Measurements from ENCODE around the gene LYRM4.

DNA sequence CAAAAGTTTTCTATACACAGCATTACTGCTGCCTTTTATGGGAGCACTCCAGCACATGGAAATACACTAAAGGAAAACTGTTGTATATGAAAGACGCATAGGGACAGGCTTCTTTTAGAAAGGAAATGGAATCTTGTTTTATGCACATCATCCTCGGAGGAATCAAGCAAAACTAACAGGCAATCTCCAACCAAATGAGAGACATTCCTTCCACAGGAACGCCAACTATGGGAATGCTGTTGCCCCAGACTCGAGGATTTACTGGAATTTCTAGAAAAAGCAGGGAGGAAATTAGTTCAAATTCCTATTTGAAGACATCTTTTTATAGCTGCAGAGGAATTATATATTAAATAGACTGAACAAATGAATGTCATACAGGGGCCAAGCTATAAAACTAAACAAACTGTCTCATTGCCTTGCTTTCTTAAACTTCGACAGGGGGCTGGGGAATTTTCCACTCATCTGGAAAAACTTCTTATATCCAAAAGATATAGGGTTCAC is 52.2 kb downstream of the LYRM4 start:
- TF ChIP-seq, protein P1, sequence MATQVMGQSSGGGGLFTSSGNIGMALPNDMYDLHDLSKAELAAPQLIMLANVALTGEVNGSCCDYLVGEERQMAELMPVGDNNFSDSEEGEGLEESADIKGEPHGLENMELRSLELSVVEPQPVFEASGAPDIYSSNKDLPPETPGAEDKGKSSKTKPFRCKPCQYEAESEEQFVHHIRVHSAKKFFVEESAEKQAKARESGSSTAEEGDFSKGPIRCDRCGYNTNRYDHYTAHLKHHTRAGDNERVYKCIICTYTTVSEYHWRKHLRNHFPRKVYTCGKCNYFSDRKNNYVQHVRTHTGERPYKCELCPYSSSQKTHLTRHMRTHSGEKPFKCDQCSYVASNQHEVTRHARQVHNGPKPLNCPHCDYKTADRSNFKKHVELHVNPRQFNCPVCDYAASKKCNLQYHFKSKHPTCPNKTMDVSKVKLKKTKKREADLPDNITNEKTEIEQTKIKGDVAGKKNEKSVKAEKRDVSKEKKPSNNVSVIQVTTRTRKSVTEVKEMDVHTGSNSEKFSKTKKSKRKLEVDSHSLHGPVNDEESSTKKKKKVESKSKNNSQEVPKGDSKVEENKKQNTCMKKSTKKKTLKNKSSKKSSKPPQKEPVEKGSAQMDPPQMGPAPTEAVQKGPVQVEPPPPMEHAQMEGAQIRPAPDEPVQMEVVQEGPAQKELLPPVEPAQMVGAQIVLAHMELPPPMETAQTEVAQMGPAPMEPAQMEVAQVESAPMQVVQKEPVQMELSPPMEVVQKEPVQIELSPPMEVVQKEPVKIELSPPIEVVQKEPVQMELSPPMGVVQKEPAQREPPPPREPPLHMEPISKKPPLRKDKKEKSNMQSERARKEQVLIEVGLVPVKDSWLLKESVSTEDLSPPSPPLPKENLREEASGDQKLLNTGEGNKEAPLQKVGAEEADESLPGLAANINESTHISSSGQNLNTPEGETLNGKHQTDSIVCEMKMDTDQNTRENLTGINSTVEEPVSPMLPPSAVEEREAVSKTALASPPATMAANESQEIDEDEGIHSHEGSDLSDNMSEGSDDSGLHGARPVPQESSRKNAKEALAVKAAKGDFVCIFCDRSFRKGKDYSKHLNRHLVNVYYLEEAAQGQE (IDR thresholded peaks at IDR 0.05; ENCODE audit: insufficient replicate concordance, low read depth) = no peak
- TF ChIP-seq, protein P2, sequence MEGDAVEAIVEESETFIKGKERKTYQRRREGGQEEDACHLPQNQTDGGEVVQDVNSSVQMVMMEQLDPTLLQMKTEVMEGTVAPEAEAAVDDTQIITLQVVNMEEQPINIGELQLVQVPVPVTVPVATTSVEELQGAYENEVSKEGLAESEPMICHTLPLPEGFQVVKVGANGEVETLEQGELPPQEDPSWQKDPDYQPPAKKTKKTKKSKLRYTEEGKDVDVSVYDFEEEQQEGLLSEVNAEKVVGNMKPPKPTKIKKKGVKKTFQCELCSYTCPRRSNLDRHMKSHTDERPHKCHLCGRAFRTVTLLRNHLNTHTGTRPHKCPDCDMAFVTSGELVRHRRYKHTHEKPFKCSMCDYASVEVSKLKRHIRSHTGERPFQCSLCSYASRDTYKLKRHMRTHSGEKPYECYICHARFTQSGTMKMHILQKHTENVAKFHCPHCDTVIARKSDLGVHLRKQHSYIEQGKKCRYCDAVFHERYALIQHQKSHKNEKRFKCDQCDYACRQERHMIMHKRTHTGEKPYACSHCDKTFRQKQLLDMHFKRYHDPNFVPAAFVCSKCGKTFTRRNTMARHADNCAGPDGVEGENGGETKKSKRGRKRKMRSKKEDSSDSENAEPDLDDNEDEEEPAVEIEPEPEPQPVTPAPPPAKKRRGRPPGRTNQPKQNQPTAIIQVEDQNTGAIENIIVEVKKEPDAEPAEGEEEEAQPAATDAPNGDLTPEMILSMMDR (IDR thresholded peaks at IDR 0.05; ENCODE audit: insufficient read depth, low read length) = no peak
